Bronchial epithelial cell (primary cell): ENCODE results near the gene LMBRD2. TPM values are rescaled to one million over a fixed set of nuclear protein-coding genes. Genes with fewer than 3 reads are reported as not detected.
A peak's percentile ranks its signal among the peaks of the same experiment; 100 is the strongest.

ENCODE experiments used
- DNase-seq: peaks from one replicate; pipeline ENCODE4 v3.0.0-alpha.2; 2010; ENCODE audit warnings: low read depth
- FAIRE-seq: peaks from 2 replicates; lab custom pipeline; 2011; peaks lifted over from hg19 to GRCh38; lab: Jason Lieb, UNC
- H3K27me3 ChIP-seq: 2 replicates; pipeline ENCODE4 v1.5.1; 2011; ENCODE audit warnings: low read length; ENCODE audit not compliant: control insufficient read depth, insufficient read depth
- H3K36me3 ChIP-seq: 2 replicates; pipeline ENCODE4 v1.5.1; 2011; ENCODE audit warnings: low read length; ENCODE audit not compliant: control insufficient read depth, insufficient read depth
- H3K4me3 ChIP-seq: 2 replicates; pipeline ENCODE4 v1.5.1; 2011; ENCODE audit warnings: mild to moderate bottlenecking, low read depth, low read length, control low read depth
- CTCF ChIP-seq: IDR thresholded peaks from 2 replicates; pipeline ENCODE4 v1.5.1; 2011; ENCODE audit warnings: mild to moderate bottlenecking, moderate library complexity, low read length, control low read depth, inconsistent platforms; ENCODE audit not compliant: insufficient read depth, severe bottlenecking
- total RNA-seq: library from RNA; depleted of rRNA; stranded (reverse); fragments of >200 nt; gene quantifications from 2 replicates; pipeline ENCODE4 v1.2.1, GENCODE V29; 2014

LMBRD2 gene
- total RNA-seq, 1 donor from 2014 or later, result 5.3 TPM

- TF ChIP-seq CTCF, result no peak
- FAIRE-seq (no peak), DNase-seq (no peak)
- H3K27me3 ChIP-seq, result no peaks in the 10 kb centered on the region
- no peak overlapping the region for H3K4me3 ChIP-seq
- peaks cover 12% of the 10 kb centered on the region for H3K36me3 ChIP-seq
Measured at GRCh38 chr5:36168737-36169136, 17.1 kb upstream of the LMBRD2 start.

GRCh38 chr5:36164461-36164860 is 12.8 kb upstream of the LMBRD2 start:
- Histone ChIP-seq H3K36me3 (peaks cover 13% of the 10 kb centered on the region), H3K27me3 (no peaks in the 10 kb centered on the region), H3K4me3 (no peak overlapping the region)
- DNase-seq, result no peak
- FAIRE-seq, result no peak
- TF ChIP-seq CTCF, result no peak

GRCh38 chr5:36162810-36163486 is 11.3 kb upstream of the LMBRD2 start:
- no peaks in the 10 kb centered on the region for H3K27me3 ChIP-seq
- DNase-seq (no peak), FAIRE-seq (no peak)
- TF ChIP-seq CTCF, result no peak
- no peak overlapping the region for H3K4me3 ChIP-seq
- H3K36me3 ChIP-seq, result peaks cover 12% of the 10 kb centered on the region

GRCh38 chr5:36161361-36161760 is 9.7 kb upstream of the LMBRD2 start:
- FAIRE-seq (no peak), DNase-seq (peak; percentile 79)
- no peaks in the 10 kb centered on the region for H3K27me3 ChIP-seq
- H3K36me3 ChIP-seq, result peaks cover 5% of the 10 kb centered on the region
- H3K4me3 ChIP-seq, result no peak overlapping the region
- TF ChIP-seq CTCF, result no peak

GRCh38 chr5:36160617-36161016 is 8.9 kb upstream of the LMBRD2 start:
- Histone ChIP-seq H3K4me3 (no peak overlapping the region), H3K36me3 (peaks cover 5% of the 10 kb centered on the region), H3K27me3 (no peaks in the 10 kb centered on the region)
- TF ChIP-seq CTCF, result no peak
- no peak for DNase-seq
- FAIRE-seq, result no peak

- no peak for TF ChIP-seq CTCF
- Histone ChIP-seq H3K4me3 (no peak overlapping the region), H3K27me3 (no peaks in the 10 kb centered on the region), H3K36me3 (peaks cover 5% of the 10 kb centered on the region)
- FAIRE-seq, result no peak
- DNase-seq, result no peak
Measured at GRCh38 chr5:36158144-36158543, 6.5 kb upstream of the LMBRD2 start.
